Measurements from ENCODE around the gene RBM47. TPM values are rescaled to one million over a fixed set of nuclear protein-coding genes. Genes with fewer than 3 reads are reported as not detected.

RBM47 gene
- total and polyA plus RNA-seq, 10 of the 15 experiments (the other 5 are each of a cell fraction or from before 2014, with no cell fraction given): 7.9 to 45.0 (median 28.7) TPM

DNA sequence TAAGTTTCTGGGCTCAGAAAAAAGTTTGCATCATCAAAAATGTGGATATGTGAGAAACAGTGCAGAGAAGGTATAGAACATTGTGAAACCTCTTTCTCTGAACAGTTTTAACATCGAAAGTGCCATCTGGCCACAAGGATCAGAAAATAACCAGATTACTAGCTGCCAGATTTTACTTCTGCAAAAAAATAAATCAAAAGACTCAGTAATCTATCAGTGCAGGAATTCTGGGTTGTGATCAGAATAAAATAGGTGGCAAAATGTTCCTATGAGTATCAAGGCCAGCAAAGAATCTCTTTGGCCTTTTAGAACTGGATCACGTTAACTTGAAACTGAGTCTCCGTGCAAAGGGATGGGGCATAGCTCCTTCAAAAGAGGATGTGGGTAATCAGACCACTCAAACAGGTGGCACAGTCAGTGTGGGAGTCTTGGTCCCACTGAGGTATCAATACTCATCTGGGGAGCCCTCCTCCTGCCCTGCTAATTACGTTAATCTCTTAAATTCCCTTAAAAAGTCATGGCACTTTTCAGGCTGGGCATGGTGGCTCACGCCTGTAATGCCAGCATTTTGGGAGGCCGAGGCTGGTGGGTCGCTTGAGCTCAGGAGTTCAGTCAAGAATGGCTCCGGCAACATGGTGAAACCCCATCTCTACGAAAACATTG lies 26.7 kb upstream of the RBM47 start (continued):
- TF ChIP-seq, protein P1, sequence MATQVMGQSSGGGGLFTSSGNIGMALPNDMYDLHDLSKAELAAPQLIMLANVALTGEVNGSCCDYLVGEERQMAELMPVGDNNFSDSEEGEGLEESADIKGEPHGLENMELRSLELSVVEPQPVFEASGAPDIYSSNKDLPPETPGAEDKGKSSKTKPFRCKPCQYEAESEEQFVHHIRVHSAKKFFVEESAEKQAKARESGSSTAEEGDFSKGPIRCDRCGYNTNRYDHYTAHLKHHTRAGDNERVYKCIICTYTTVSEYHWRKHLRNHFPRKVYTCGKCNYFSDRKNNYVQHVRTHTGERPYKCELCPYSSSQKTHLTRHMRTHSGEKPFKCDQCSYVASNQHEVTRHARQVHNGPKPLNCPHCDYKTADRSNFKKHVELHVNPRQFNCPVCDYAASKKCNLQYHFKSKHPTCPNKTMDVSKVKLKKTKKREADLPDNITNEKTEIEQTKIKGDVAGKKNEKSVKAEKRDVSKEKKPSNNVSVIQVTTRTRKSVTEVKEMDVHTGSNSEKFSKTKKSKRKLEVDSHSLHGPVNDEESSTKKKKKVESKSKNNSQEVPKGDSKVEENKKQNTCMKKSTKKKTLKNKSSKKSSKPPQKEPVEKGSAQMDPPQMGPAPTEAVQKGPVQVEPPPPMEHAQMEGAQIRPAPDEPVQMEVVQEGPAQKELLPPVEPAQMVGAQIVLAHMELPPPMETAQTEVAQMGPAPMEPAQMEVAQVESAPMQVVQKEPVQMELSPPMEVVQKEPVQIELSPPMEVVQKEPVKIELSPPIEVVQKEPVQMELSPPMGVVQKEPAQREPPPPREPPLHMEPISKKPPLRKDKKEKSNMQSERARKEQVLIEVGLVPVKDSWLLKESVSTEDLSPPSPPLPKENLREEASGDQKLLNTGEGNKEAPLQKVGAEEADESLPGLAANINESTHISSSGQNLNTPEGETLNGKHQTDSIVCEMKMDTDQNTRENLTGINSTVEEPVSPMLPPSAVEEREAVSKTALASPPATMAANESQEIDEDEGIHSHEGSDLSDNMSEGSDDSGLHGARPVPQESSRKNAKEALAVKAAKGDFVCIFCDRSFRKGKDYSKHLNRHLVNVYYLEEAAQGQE (IDR thresholded peaks at IDR 0.05; ENCODE audit: low read depth, low read length): no peak
- TF ChIP-seq NBN (IDR thresholded peaks at IDR 0.05) (peak; percentile 49; the same call in 1 of the 2 replicates), EZH2 (IDR thresholded peaks at IDR 0.05; ENCODE audit: borderline replicate concordance, control insufficient read depth, low read depth, low read length) (no peak), LARP7 (IDR thresholded peaks at IDR 0.05) (no peak; the same call in 1 of the 2 replicates), BACH1 (IDR thresholded peaks at IDR 0.05; ENCODE audit: borderline replicate concordance) (peak; percentile 44; the same call in 1 of the 2 replicates), RFX5 (IDR thresholded peaks at IDR 0.05; ENCODE audit: low read depth, low read length) (no peak), RUNX3 (IDR thresholded peaks at IDR 0.05; ENCODE audit: low read length) (peak; percentile 93), STAT1 (conservative IDR thresholded peaks at IDR 0.05) (no peak), SIX5 (IDR thresholded peaks at IDR 0.05; ENCODE audit: low read depth, low read length, severe bottlenecking) (no peak)
- TF ChIP-seq, protein P2, sequence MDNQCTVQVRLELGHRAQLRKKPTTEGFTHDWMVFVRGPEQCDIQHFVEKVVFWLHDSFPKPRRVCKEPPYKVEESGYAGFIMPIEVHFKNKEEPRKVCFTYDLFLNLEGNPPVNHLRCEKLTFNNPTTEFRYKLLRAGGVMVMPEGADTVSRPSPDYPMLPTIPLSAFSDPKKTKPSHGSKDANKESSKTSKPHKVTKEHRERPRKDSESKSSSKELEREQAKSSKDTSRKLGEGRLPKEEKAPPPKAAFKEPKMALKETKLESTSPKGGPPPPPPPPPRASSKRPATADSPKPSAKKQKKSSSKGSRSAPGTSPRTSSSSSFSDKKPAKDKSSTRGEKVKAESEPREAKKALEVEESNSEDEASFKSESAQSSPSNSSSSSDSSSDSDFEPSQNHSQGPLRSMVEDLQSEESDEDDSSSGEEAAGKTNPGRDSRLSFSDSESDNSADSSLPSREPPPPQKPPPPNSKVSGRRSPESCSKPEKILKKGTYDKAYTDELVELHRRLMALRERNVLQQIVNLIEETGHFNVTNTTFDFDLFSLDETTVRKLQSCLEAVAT (IDR thresholded peaks at IDR 0.05): no peak; the same call in 1 of the 2 replicates
- TF ChIP-seq, protein P3, sequence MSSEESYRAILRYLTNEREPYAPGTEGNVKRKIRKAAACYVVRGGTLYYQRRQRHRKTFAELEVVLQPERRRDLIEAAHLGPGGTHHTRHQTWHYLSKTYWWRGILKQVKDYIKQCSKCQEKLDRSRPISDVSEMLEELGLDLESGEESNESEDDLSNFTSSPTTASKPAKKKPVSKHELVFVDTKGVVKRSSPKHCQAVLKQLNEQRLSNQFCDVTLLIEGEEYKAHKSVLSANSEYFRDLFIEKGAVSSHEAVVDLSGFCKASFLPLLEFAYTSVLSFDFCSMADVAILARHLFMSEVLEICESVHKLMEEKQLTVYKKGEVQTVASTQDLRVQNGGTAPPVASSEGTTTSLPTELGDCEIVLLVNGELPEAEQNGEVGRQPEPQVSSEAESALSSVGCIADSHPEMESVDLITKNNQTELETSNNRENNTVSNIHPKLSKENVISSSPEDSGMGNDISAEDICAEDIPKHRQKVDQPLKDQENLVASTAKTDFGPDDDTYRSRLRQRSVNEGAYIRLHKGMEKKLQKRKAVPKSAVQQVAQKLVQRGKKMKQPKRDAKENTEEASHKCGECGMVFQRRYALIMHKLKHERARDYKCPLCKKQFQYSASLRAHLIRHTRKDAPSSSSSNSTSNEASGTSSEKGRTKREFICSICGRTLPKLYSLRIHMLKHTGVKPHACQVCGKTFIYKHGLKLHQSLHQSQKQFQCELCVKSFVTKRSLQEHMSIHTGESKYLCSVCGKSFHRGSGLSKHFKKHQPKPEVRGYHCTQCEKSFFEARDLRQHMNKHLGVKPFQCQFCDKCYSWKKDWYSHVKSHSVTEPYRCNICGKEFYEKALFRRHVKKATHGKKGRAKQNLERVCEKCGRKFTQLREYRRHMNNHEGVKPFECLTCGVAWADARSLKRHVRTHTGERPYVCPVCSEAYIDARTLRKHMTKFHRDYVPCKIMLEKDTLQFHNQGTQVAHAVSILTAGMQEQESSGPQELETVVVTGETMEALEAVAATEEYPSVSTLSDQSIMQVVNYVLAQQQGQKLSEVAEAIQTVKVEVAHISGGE (CRISPR knock-in tag; IDR thresholded peaks at IDR 0.05): no peak
- TF ChIP-seq, protein P4, sequence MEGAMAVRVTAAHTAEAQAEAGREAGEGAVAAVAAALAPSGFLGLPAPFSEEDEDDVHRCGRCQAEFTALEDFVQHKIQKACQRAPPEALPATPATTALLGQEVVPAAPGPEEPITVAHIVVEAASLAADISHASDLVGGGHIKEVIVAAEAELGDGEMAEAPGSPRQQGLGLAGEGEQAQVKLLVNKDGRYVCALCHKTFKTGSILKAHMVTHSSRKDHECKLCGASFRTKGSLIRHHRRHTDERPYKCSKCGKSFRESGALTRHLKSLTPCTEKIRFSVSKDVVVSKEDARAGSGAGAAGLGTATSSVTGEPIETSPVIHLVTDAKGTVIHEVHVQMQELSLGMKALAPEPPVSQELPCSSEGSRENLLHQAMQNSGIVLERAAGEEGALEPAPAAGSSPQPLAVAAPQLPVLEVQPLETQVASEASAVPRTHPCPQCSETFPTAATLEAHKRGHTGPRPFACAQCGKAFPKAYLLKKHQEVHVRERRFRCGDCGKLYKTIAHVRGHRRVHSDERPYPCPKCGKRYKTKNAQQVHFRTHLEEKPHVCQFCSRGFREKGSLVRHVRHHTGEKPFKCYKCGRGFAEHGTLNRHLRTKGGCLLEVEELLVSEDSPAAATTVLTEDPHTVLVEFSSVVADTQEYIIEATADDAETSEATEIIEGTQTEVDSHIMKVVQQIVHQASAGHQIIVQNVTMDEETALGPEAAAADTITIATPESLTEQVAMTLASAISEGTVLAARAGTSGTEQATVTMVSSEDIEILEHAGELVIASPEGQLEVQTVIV (IDR thresholded peaks at IDR 0.05; ENCODE audit: borderline replicate concordance, partially characterized antibody): no peak
- TF ChIP-seq, protein P5, sequence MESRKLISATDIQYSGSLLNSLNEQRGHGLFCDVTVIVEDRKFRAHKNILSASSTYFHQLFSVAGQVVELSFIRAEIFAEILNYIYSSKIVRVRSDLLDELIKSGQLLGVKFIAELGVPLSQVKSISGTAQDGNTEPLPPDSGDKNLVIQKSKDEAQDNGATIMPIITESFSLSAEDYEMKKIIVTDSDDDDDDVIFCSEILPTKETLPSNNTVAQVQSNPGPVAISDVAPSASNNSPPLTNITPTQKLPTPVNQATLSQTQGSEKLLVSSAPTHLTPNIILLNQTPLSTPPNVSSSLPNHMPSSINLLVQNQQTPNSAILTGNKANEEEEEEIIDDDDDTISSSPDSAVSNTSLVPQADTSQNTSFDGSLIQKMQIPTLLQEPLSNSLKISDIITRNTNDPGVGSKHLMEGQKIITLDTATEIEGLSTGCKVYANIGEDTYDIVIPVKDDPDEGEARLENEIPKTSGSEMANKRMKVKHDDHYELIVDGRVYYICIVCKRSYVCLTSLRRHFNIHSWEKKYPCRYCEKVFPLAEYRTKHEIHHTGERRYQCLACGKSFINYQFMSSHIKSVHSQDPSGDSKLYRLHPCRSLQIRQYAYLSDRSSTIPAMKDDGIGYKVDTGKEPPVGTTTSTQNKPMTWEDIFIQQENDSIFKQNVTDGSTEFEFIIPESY (IDR thresholded peaks at IDR 0.05): no peak
- TF ChIP-seq, protein P6, sequence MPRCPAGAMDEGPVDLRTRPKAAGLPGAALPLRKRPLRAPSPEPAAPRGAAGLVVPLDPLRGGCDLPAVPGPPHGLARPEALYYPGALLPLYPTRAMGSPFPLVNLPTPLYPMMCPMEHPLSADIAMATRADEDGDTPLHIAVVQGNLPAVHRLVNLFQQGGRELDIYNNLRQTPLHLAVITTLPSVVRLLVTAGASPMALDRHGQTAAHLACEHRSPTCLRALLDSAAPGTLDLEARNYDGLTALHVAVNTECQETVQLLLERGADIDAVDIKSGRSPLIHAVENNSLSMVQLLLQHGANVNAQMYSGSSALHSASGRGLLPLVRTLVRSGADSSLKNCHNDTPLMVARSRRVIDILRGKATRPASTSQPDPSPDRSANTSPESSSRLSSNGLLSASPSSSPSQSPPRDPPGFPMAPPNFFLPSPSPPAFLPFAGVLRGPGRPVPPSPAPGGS (IDR thresholded peaks at IDR 0.05; ENCODE audit: borderline replicate concordance, insufficient read depth, low read depth, low read length, poor library complexity, severe bottlenecking): peak; percentile 43

Measured in GM12878 (cell line).